B cell (primary cell): ENCODE measurements around the gene NBAS. TPM values are rescaled to one million over a fixed set of nuclear protein-coding genes. Genes with fewer than 3 reads are reported as not detected.

Experiments
- ATAC-seq: fragments of 200-7000 bp; cut with Tn5 transposase; one replicate; pipeline ENCODE4 v1.10.0; 2021; ENCODE audit warnings: low read depth, mild to moderate bottlenecking, moderate number of reproducible peaks, moderate library complexity
- CTCF ChIA-PET: fragments of 350-600 bp; sonication (Branson Sonifier 250); formaldehyde crosslinking; loops from one replicate; lab custom pipeline; 2021; ENCODE audit warnings: antibody characterized with exemption, inconsistent platforms; lab: Charles Lee
- POLR2A ChIA-PET: fragments of 350-600 bp; sonication (Branson Sonifier 250); formaldehyde crosslinking; loops from one replicate; lab custom pipeline; 2021; ENCODE audit warnings: antibody characterized with exemption; lab: Charles Lee
- DNase-seq: peaks from one replicate; pipeline ENCODE4 v3.0.0; 2013
- H2AFZ ChIP-seq: 2 replicates; pipeline ENCODE4 v1.6.1; 2012; ENCODE audit warnings: mild to moderate bottlenecking, low read depth, low read length; ENCODE audit not compliant: insufficient read depth, poor library complexity, severe bottlenecking
- H3K27ac ChIP-seq, 2 donors: 1 replicate in 1 of 2; 2 replicates in 1 of 2; pipeline ENCODE4 v1.5.1; 2012 to 2013; ENCODE audit warnings: low read length in 2 of 2, mild to moderate bottlenecking in 2 of 2, moderate library complexity in 1 of 2
- H3K27me3 ChIP-seq, 4 experiments: fragments of 200-600 bp in 1 of 4; sonication (generic) in 1 of 4; replicated peaks in 1 of 4; 1 replicate in 2 of 4; 2 replicates in 2 of 4; pipeline versions ENCODE4 v1.6.1 to v1.7.0; 2013 to 2016; ENCODE audit warnings: low read length in 3 of 4, mild to moderate bottlenecking in 2 of 4, mixed read lengths in 1 of 4, moderate library complexity in 1 of 4; ENCODE audit not compliant: insufficient read depth in 4 of 4, control insufficient read depth in 3 of 4; ENCODE audit errors: control extremely low read depth in 1 of 4
- H3K36me3 ChIP-seq, 2 experiments: replicated peaks in 1 of 2; 1 replicate in 1 of 2; 2 replicates in 1 of 2; pipeline versions ENCODE4 v1.6.1 to v1.7.1; 2013; ENCODE audit warnings: low read length in 1 of 2; ENCODE audit not compliant: insufficient read depth in 2 of 2, control insufficient read depth in 1 of 2; ENCODE audit errors: control extremely low read depth in 1 of 2, extremely low read depth in 1 of 2
- H3K4me1 ChIP-seq, 2 donors: fragments of 200-600 bp in 1 of 2; sonication (generic) in 1 of 2; 1 replicate in 1 of 2; 2 replicates in 1 of 2; pipeline versions ENCODE4 v1.5.1 to v1.6.1; 2013 to 2017; ENCODE audit warnings: low read length in 2 of 2; ENCODE audit not compliant: control insufficient read depth in 2 of 2, insufficient read depth in 2 of 2
- H3K4me2 ChIP-seq: replicated peaks from 2 replicates; pipeline ENCODE3; 2012; ENCODE audit warnings: mild to moderate bottlenecking, low read depth, low read length; ENCODE audit not compliant: poor library complexity, severe bottlenecking
- H3K4me3 ChIP-seq, 5 experiments: fragments of 200-600 bp in 1 of 5; sonication (generic) in 1 of 5; 1 replicate in 3 of 5; 2 replicates in 2 of 5; pipeline versions ENCODE4 v1.5.1 to v1.7.0; 2011 to 2016; ENCODE audit warnings: low read length in 4 of 5, mild to moderate bottlenecking in 4 of 5, low read depth in 2 of 5, control low read depth in 1 of 5, moderate library complexity in 1 of 5; ENCODE audit not compliant: insufficient read depth in 1 of 5; ENCODE audit errors: control extremely low read depth in 1 of 5, extremely low read depth in 1 of 5
- H3K79me2 ChIP-seq: fragments of 200-600 bp; sonication (generic); one replicate; pipeline ENCODE4 v1.6.0; 2016; ENCODE audit warnings: low read length; ENCODE audit not compliant: control insufficient read depth, insufficient read depth
- H3K9ac ChIP-seq: fragments of 200-600 bp; sonication (generic); 2 replicates; pipeline ENCODE4 v1.6.1; 2017; ENCODE audit warnings: mild to moderate bottlenecking, low read length, moderate library complexity
- H3K9me3 ChIP-seq, 3 donors: one replicate each; pipeline versions ENCODE4 v1.6.1 to v1.7.1; 2013; ENCODE audit warnings: low read length in 2 of 3; ENCODE audit not compliant: control insufficient read depth in 2 of 3, insufficient read depth in 1 of 3; ENCODE audit errors: control extremely low read depth in 1 of 3
- H4K20me1 ChIP-seq: 2 replicates; pipeline ENCODE4 v1.6.0; 2012; ENCODE audit warnings: mild to moderate bottlenecking, low read length; ENCODE audit not compliant: insufficient read depth, control insufficient read depth, poor library complexity, severe bottlenecking
- H3K27ac Mint-ChIP-seq: one replicate; pipeline ENCODE4 v1.8.0; 2021; ENCODE audit warnings: mixed read lengths
- H3K27me3 Mint-ChIP-seq: one replicate; pipeline ENCODE4 v1.8.0; 2021; ENCODE audit warnings: mixed read lengths
- H3K4me1 Mint-ChIP-seq: one replicate; pipeline ENCODE4 v1.8.0; 2021; ENCODE audit warnings: mixed read lengths
- H3K4me3 Mint-ChIP-seq: one replicate; pipeline ENCODE4 v1.8.0; 2021; ENCODE audit warnings: mixed read lengths
- H3K9me3 Mint-ChIP-seq: one replicate; pipeline ENCODE4 v1.8.0; 2022; ENCODE audit warnings: mixed read lengths; ENCODE audit not compliant: insufficient read depth
- CTCF ChIP-seq: fragments of 200-600 bp; IDR thresholded peaks from one replicate; pipeline ENCODE4 v1.8.0; 2022; ENCODE audit warnings: antibody characterized with exemption, mild to moderate bottlenecking
- EZH2 ChIP-seq: IDR thresholded peaks from 2 replicates; pipeline ENCODE4 v1.6.1; 2012; ENCODE audit warnings: borderline replicate concordance, low read depth, mild to moderate bottlenecking, moderate library complexity, low read length; ENCODE audit not compliant: insufficient read depth, poor library complexity, severe bottlenecking
- WGBS: methylation state at CpG from one replicate; pipeline ENCODE4 v1.1.5; 2013; ENCODE audit warnings: missing lambda C conversion rate; ENCODE audit not compliant: insufficient coverage; 5-methylcytosine and 5-hydroxymethylcytosine counted together
- intact Hi-C: fragments of 100-400 bp; cut with micrococcal nuclease; formaldehyde crosslinking; loops from one replicate; pipeline ENCODE4 v1.10.0; 2022
- polyA plus RNA-seq: library from polyadenylated mRNA; depleted of rRNA; stranded (reverse); fragments of >200 nt; gene quantifications from 2 replicates; pipeline ENCODE4 v1.2.3, GENCODE V29; 2012
- total RNA-seq, 2 donors: library from RNA; stranded (reverse); fragments of 120-200 nt in 1 of 2; gene quantifications; 1 replicate in 1 of 2; 2 replicates in 1 of 2; pipeline versions ENCODE4 v1.2.3 to v1.2.4, GENCODE V29; 2013 to 2022

The NBAS gene
- total and polyA plus RNA-seq, 2 donors (not counting 1 experiment from before 2014, with no cell fraction given): 10.6 to 37.3 TPM

GRCh38 chr2:15595936-15596335 lies 34.8 kb upstream of the NBAS start:
- no peak for TF ChIP-seq CTCF
- no peak for TF ChIP-seq EZH2
- Mint-ChIP-seq H3K27ac (no peak overlapping the region), H3K27me3 (no peaks in the 10 kb centered on the region), H3K9me3 (no peaks in the 10 kb centered on the region), H3K4me1 (peaks cover 28% of the 10 kb centered on the region), H3K4me3 (no peak overlapping the region)
- no peak overlapping the region for H3K4me2 ChIP-seq
- peaks cover 9 to 17% of the 10 kb centered on the region in 2 donors for H3K4me1 ChIP-seq
- ATAC-seq: no peak
- H3K9me3 ChIP-seq: no peaks in the 10 kb centered on the region
- DNase-seq: no peak
- no peaks in the 10 kb centered on the region for H3K27me3 ChIP-seq
- no peak overlapping the region for H2AFZ ChIP-seq
- H3K4me3 ChIP-seq: no peak overlapping the region
- H3K27ac ChIP-seq: no peak overlapping the region
- intact Hi-C loops: no loop called here
- H4K20me1 ChIP-seq: no peaks in the 10 kb centered on the region
- CTCF ChIA-PET: no interaction called here
- POLR2A ChIA-PET: no interaction called here
- H3K36me3 ChIP-seq: peaks cover 6 to 47% of the 10 kb centered on the region in 2 experiments
- 97% methylated on average over 3 of the region's 4 CpGs for WGBS
- H3K79me2 ChIP-seq: peaks cover 18% of the 10 kb centered on the region
- H3K9ac ChIP-seq: no peak overlapping the region

GRCh38 chr2:15595342-15595905 lies 34.3 kb upstream of the NBAS start:
- ChIA-PET CTCF (interaction anchor here (2.0 kb wide), 1 partner anchor 18 kb away, joined by 14 read pairs; no protein-coding TSS in a partner anchor), POLR2A (no interaction called here)
- Histone ChIP-seq H3K4me3 (no peak overlapping the region), H3K4me1 (peaks cover 12 to 18% of the 10 kb centered on the region in 2 donors), H3K9me3 (no peaks in the 10 kb centered on the region), H3K27me3 (no peaks in the 10 kb centered on the region), H3K4me2 (no peak overlapping the region), H3K27ac (no peak overlapping the region), H3K79me2 (peaks cover 20% of the 10 kb centered on the region), H3K36me3 (peaks cover 5 to 42% of the 10 kb centered on the region in 2 experiments), H3K9ac (no peak overlapping the region), H4K20me1 (no peaks in the 10 kb centered on the region), H2AFZ (no peak overlapping the region)
- ATAC-seq (no peak), DNase-seq (no peak)
- Mint-ChIP-seq H3K4me1 (peaks cover 29% of the 10 kb centered on the region), H3K9me3 (no peaks in the 10 kb centered on the region), H3K27ac (no peak overlapping the region), H3K4me3 (no peak overlapping the region), H3K27me3 (no peaks in the 10 kb centered on the region)
- TF ChIP-seq EZH2 (no peak), CTCF (no peak)
- WGBS: 100% methylated on average over 2 of the region's 6 CpGs
- intact Hi-C loops: no loop called here
